ENCODE measurements around the gene VPREB3.
"Not testable (repeated sequence)": the region's sequence is repeated elsewhere in the genome, so short reads cannot be mapped to it uniquely, and the experiment has no call there.

Gene VPREB3

DNA sequence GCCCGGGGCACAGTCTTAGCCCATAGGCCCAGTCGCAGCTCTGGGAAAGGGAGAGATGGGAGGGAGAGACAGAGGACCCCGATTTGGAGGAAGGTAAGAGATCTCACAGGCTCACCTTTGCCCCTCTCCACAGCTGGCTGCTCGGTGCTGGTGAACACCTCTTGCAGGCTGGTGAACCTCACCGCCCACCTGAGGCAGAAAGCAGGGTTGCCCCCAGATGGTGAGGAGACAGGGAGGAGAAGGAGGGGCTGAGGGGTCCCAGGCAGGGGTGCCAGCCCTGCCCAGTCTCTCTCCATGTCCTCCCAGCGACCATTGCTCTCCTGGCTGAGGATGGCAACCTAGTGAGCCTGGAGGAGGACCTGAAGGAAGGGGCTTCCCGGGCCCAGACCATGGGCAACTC is 9.7 kb upstream of the VPREB3 start:
- no peak for DNase-seq

GRCh38 chr22:23763579-23763945 is 9.3 kb upstream of the VPREB3 start:
- DNase-seq = no peak

DNA sequence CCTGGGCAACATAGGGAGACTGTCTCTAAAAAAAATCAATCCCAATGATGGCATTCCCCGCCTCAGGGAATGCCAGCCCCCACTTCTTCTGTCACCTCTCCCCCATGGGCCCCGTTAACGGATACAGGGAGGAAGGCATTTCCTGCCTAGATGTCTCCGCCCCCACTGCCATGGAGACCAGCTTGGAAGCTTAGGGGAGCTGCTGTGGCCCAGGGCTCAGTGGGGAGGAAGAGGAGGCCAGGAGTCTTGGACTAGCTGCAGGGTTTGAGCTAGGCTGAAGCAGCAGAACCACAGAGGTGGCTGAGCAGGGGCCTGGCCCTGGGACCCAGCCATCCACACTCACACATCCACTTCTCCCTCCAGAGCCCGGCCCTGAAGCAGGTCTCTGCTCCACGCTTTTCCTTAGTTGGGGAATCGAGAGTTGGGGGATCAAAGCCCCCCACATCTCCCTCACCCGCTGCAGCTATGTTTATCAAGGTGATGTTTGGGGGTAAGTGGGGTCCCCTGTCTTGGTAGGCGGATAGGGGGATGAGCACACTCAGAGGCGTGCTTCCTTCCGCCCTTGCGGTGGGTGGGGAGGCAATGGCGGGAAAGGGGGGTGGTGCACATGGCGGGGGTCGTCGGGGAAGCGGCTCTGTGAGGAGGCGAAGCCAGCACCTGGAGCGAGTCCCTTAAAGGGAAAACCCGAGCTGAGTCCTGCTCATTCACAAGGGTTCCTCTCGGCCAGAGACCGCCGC is 8.8 kb upstream of the VPREB3 start, which contains the start of gene C22orf15:
Gene C22orf15, plus strand, starts transcription at position 149 of the 737 bp plus-strand sequence. Its CDS starts 317 bp downstream, at position 466.
- no peak for DNase-seq

DNA sequence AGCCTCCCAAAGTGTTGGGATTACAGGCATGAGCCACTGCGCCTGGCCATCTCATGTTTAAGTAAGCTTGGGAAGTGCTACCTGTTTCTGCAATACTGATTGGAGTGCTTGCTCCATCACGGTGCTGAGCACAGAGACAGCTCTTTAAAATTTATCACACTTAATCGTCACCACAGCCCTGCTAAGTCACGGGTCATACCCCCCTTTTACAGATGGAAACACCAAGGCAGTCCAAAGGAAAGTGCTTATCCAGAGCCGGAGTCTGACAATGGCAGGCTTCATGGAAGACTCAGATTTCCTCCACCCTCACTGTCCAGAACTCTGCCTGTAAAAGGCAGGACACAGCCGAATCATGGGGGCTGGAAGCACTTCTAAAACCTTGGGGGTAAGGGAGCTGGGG is 5.8 kb upstream of the VPREB3 start:
- no peak for DNase-seq

DNA sequence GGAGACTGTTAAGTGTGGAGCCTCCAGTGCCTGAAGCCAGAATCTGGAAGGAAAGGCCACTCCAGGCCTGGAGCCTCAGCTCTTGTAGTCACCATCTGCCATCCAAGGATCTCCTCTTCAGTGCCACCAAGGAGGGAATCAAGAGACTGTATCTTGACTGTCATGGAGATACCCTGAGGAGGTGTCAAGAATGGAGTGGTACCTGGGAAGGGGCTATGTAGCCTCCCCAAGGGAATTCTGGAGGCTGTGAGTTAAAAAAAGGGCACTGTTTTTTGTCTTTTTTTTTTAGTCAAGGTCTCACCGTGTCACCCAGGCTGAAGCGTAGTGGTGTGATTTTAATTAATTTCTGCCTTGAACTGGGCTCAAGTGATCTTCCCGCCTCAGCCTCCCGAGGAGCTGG is 5.3 kb upstream of the VPREB3 start:
- DNase-seq = no peak

DNA sequence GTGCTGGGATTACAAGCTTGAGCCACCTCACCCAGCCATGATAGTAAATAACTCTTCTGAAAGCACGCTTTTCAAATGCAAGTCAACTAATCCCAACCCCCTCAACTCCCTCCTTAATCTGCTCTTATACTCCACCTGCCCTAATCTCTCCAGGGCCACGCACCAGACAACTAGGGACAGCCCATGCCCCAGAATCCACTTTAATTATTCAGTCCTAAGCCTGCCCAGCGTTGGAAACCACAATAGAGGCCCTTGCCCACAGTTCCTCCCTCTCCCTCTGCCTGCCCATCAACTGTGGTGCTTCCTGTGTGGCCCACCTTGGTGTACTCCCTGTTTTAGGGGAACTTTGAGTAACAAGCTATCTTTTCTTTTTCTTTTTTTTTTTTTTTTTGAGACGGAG is 2.7 kb upstream of the VPREB3 start:
- DNase-seq = no peak

- no peak for DNase-seq
Observed at GRCh38 chr22:23755711-23756110, 1.5 kb upstream of the VPREB3 start.

- DNase-seq = no peak
Observed at GRCh38 chr22:23754980-23755636, 883 bp upstream of the VPREB3 start.

DNA sequence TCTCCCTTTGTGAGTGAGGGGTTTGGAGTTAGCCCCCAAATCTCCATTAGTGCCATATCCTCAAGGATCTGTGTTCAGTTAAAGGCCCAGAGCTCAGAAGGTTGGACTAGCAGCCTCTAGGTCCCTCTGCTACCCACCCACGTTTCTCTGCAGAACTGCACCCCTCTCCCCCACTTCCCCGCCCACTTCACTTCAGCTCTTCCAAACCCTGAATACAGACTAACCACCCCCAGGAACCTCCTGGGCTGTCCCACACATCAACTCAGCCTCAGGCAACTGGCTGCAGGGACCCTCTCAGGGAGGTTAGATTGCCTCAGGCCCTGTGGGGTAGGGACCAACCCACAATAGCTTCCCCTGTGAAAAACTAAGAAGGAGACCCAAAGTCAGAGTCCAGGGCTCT is 840 bp downstream of the VPREB3 start:
- DNase-seq = no peak

- no peak for DNase-seq
Observed at GRCh38 chr22:23752750-23753149, 1.5 kb downstream of the VPREB3 start.

GRCh38 chr22:23752090-23752691 is 2.0 kb downstream of the VPREB3 start:
- DNase-seq = no peak

GRCh38 chr22:23751441-23751996 is 2.7 kb downstream of the VPREB3 start:
- DNase-seq = no peak

- DNase-seq = peak; percentile 54
Observed at GRCh38 chr22:23750714-23751440, 3.3 kb downstream of the VPREB3 start, which contains the start of gene ZNF70. Gene ZNF70 (minus strand): TSS chr22:23751112. CDS start chr22:23745140, 5,972 bp downstream.

GRCh38 chr22:23750367-23750713 is 3.9 kb downstream of the VPREB3 start:
- DNase-seq = no peak

- no peak for DNase-seq
Observed at GRCh38 chr22:23749841-23750301, 4.4 kb downstream of the VPREB3 start.

DNA sequence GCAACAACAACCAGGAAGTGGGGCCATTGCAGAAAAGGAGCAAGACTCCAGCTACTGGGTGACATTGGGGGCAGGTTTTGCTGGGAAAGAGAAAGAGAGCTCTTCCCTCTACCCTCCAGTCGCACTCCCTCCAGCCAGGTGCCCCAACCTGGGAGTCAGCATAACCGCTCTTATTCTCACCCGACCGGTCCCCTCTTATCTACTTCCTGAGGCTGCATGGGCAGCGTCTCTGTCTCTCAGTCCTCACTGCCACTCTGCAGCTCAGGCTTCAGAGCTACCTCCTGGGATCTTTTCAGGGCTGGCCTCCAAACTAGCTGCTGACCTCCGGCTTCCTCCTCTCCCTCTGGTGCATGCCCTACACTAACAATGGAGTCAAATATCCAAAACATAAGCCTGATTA is 8.4 kb downstream of the VPREB3 start:
- no peak for DNase-seq

- DNase-seq = no peak
Observed at GRCh38 chr22:23744485-23744884, 9.7 kb downstream of the VPREB3 start.

DNA sequence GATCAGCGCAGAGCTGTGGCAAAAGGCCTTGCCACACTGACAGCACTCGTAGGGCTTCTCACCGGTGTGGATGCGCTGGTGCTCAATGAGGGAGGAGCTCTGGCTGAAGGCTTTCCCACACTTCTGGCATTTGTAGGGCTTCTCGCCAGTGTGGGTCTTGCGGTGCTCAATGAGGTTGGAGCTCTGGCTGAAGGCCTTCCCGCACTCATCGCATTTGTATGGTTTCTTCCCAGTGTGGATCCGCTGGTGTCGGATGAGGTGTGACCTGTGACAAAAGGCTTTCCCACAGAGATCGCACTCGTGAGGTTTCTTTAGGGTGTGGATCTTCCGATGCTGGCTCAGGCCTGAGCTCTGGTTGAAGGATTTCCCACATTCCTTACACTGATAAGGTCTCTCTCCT is 10.2 kb downstream of the VPREB3 start:
- DNase-seq = no peak

- no peak for DNase-seq
Observed at GRCh38 chr22:23743303-23743705, 10.9 kb downstream of the VPREB3 start.

- no peak for DNase-seq
Observed at GRCh38 chr22:23742505-23743264, 11.5 kb downstream of the VPREB3 start.

DNA sequence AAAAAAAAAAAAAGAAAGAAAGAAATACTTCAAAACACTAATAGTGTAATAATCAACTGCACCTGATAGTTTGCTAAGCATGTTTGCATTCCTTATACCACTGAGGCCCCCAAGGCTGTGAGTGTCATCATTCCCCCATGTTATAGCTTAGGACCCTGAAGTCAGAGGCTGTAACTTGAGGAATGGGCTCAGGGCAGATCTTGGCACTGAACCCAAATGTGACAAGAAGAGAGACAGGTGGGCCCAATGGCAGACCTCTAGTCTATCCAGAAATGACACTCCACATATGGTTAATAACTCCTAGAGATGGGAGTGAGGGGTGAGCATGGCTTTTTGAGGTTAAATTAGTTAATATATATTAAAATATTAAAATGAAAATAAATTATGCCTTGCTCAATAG is 16.5 kb downstream of the VPREB3 start:
- no peak for DNase-seq

DNA sequence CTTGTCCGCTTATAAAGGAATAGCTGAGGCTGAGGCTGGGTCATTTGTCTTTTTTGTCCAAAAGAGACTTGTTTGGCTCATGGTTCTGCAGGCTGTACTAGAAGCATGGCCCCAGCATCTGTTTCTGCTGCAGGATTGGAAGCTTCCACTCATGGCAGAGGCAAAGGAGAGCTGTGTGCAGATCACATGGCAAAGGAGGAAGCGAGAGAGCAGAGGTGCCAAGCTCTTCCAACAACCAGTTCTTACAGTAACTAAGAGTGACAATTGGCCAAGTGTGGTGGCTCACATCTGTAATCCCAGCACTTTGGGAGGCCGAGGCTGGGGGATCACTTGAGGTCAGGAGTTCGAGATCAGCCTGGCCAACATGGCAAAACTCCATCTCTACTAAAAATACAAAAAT is 26.1 kb downstream of the VPREB3 start:
- not testable (repeated sequence) for DNase-seq
